ENCODE results near the gene A1BG. TPM values are rescaled to one million over a fixed set of nuclear protein-coding genes. Genes with fewer than 3 reads are reported as not detected.
"Not testable (repeated sequence)": the region's sequence is repeated elsewhere in the genome, so short reads cannot be mapped to it uniquely, and the experiment has no call there.

The A1BG gene
- total RNA-seq, 2 donors from 2014 or later = 3.6 to 4.7 TPM

DNA sequence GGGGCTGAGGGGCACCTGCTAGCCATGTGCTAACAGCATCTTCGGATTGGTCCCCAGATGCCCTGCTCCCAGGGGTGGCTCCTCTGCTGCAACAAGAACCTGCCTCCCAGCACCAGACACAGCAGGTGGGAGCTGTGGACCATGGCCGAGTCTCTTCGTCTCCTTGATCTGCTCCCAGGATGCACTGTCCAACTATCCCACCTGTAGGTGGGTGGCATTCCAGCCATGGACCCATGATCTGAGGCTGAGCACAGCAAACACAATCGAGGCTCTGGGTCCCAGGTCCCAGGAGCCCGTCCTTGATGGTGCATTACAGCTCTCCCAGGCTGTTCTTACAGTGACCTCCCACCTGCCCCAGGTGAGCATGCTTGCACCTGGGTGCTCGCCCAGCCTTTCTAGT, 26.0 kb upstream of the A1BG start:
- no peak overlapping the region for H3K27ac ChIP-seq
- intact Hi-C loops (cut with DNase I) = no loop called here
- no peaks in the 10 kb centered on the region for H3K27me3 ChIP-seq
- H3K9me3 ChIP-seq = no peaks in the 10 kb centered on the region
- DNase-seq = no peak
- H3K9ac ChIP-seq (ENCODE audit: low read depth in 2 of 2, low read length in 2 of 2) = no peak overlapping the region
- TF ChIP-seq, protein P1, sequence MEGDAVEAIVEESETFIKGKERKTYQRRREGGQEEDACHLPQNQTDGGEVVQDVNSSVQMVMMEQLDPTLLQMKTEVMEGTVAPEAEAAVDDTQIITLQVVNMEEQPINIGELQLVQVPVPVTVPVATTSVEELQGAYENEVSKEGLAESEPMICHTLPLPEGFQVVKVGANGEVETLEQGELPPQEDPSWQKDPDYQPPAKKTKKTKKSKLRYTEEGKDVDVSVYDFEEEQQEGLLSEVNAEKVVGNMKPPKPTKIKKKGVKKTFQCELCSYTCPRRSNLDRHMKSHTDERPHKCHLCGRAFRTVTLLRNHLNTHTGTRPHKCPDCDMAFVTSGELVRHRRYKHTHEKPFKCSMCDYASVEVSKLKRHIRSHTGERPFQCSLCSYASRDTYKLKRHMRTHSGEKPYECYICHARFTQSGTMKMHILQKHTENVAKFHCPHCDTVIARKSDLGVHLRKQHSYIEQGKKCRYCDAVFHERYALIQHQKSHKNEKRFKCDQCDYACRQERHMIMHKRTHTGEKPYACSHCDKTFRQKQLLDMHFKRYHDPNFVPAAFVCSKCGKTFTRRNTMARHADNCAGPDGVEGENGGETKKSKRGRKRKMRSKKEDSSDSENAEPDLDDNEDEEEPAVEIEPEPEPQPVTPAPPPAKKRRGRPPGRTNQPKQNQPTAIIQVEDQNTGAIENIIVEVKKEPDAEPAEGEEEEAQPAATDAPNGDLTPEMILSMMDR (IDR thresholded peaks at IDR 0.05) = no peak
- peaks cover 4% of the 10 kb centered on the region for H3K4me1 ChIP-seq
- no peaks in the 10 kb centered on the region for H3K36me3 ChIP-seq
- no peak overlapping the region for H3K4me3 ChIP-seq

DNA sequence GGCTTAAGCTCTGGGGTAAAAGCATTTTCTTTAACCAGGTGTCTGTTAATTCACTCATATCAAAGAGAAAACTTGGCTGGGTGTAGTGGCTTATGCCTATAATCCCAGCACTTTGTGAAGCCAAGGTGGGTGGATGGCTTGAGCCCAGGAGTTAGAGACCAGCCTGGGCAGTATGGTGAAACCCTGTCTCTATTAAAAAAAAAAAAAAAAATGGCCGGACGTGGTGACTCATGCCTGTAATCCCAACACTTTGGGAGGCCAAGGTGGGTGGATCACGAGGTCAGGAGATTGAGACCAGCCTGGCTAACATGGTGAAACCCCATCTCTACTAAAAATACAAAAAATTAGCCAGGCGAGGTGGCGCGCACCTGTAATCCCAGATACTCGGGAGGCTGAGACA, 23.4 kb upstream of the A1BG start:
- H3K4me3 ChIP-seq; intact Hi-C loops (cut with DNase I); H3K27me3 ChIP-seq; H3K36me3 ChIP-seq; H3K9me3 ChIP-seq; H3K27ac ChIP-seq; DNase-seq; H3K9ac ChIP-seq (ENCODE audit: low read depth in 2 of 2, low read length in 2 of 2); H3K4me1 ChIP-seq: not testable (repeated sequence)

DNA sequence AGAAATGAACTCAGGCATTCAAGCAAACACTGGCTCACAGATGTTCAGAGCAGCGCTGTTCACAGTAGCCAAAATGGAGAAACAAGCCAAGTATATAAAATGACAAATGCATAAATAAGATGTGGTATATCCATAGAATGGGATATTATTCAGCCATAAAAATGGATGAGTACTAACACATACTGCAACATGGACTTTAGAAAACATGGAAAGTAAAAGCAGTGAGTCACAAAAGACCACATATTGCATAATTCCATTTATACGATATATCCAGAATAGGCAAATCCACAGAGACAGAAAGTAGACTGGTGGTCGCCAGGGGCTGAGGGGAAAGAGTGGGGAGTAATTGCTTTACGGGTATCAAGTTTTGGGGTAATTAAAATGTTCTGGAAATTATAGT, 20.9 kb upstream of the A1BG start:
- TF ChIP-seq, protein P1 (IDR thresholded peaks at IDR 0.05) = no peak
- DNase-seq = no peak
- H3K27me3 ChIP-seq = no peaks in the 10 kb centered on the region
- no peak overlapping the region for H3K27ac ChIP-seq
- no peaks in the 10 kb centered on the region for H3K9me3 ChIP-seq
- intact Hi-C loops (cut with DNase I) = no loop called here
- H3K36me3 ChIP-seq = no peaks in the 10 kb centered on the region
- H3K4me1 ChIP-seq = peaks cover under 1% of the 10 kb centered on the region
- H3K4me3 ChIP-seq = no peak overlapping the region
- H3K9ac ChIP-seq (ENCODE audit: low read depth in 2 of 2, low read length in 2 of 2) = no peak overlapping the region

DNA sequence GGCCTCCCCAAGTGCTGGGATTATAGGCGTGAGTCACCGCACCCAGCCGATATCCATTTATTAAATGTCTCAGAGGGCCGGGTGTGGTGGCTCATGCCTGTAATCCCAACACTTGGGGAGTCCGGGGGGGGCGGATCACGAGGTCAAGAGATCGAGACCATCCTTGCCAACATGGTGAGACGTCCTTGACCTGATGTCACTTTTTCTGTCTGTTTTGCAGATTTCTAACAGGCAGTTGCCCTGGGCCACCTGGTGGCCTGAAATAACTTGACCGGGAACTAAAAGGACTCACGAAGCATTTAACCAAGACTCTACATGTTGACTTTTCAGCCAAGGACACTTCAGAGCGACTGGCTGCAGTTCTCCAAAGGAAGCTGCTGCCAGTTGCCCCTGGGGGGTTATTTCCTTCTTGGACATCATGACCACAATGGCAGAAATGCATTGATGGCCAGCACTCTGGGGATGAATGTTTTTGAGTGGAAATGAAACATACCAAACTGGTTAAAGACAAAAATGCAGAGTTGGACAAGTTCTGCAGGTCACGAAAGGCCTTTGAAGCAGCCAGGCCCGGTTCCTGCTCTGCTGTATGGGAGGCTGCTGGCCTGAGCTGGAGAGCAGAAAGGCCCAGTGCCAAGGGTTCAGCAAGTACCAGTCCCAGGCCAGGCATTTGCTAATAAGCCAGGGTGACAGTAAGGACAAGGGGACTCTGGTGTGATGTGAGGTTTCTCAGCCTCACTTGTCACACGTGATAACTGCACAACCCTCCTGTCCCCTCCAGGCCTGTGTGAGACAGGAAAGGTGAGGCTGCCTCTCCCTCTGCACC, 19.2 kb upstream of the A1BG start:
- H3K36me3 ChIP-seq = no peaks in the 10 kb centered on the region
- H3K9ac ChIP-seq (ENCODE audit: low read depth in 2 of 2, low read length in 2 of 2) = no peak overlapping the region
- TF ChIP-seq, protein P1 (IDR thresholded peaks at IDR 0.05) = no peak
- no peak overlapping the region for H3K4me3 ChIP-seq
- H3K27ac ChIP-seq = no peak overlapping the region
- no peak for DNase-seq
- no peaks in the 10 kb centered on the region for H3K9me3 ChIP-seq
- intact Hi-C loops (cut with DNase I) = no loop called here
- no peaks in the 10 kb centered on the region for H3K27me3 ChIP-seq
- no peaks in the 10 kb centered on the region for H3K4me1 ChIP-seq

DNA sequence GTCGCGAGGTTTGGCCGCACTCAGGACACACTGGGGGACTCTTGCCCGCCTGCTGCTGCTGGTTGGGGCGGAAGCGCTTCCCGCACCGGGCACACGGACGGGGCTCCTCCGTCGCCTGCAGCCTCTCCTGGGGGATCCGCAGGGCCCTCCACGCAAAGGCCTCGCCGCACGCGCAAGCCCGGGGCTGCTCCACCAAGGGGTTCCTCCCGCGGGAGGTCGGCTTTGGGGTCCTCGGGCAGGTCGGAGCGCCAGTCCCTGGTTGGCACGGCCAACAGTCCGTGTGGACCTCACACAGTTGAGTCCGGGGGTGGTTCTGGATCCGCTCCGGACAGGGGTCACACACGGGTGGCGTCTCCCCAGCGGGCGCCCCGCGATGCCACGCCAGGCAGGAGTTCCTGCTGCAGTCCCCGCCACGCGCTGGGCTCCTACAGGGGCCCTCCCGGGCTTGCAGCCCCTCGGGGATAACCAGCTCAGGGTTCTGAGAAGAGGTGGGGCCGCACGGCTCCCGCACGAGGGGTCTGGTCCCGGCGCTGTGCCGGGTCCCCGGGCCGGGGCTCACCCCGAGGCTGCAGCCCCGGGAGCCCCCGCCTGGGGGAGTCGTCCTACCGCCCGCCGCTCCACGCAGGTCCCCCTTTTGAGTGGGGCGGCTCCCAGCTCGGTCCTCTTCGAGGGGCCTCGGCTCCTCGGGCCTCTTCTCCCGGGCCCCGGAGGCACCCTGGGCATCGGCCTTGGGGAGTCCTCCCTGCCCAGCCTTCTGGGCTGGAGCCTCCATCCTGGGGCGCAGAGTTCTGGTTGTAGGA, 15.5 kb upstream of the A1BG start:
- DNase-seq = no peak
- TF ChIP-seq, protein P1 (IDR thresholded peaks at IDR 0.05) = no peak
- H3K4me1 ChIP-seq = no peaks in the 10 kb centered on the region
- no peak overlapping the region for H3K9ac ChIP-seq (ENCODE audit: low read depth in 2 of 2, low read length in 2 of 2)
- no peaks in the 10 kb centered on the region for H3K9me3 ChIP-seq
- H3K36me3 ChIP-seq = no peaks in the 10 kb centered on the region
- intact Hi-C loops (cut with DNase I) = no loop called here
- no peak overlapping the region for H3K4me3 ChIP-seq
- no peaks in the 10 kb centered on the region for H3K27me3 ChIP-seq
- H3K27ac ChIP-seq = no peak overlapping the region

All from colonic mucosa (tissue), 4 donors.